ENCODE results near the gene NOTCH4. TPM values are rescaled to one million over a fixed set of nuclear protein-coding genes. Genes with fewer than 3 reads are reported as not detected.
A peak's percentile ranks its signal among the peaks of the same experiment; 100 is the strongest.
"Not testable (repeated sequence)": the region's sequence is repeated elsewhere in the genome, so short reads cannot be mapped to it uniquely, and the experiment has no call there.

Gene NOTCH4
- total and polyA plus RNA-seq, 7 donors: 1.2 to 23.0 (median 5.4) TPM

DNA sequence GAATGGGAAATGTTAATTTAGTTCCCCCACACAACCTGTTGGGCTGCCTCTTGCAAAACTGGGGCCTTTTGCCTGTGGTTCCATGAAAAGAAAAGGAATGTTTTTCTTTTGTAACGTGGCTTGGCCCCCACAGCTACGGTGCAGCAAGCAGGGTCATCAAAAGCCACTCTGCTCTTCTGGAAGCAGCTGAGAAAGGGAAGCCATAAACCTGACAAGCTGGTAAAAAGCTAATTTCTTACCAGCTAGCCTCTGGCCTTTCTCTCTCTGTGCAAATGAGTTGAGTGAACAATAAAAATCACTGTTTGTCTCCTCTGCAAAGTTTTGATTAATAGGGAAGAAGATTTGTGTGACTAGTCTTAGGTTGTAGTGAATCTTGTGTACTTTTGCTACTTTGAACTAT, 23.5 kb upstream of the NOTCH4 start:
- TF ChIP-seq EP300 (IDR thresholded peaks at IDR 0.05) (no peak), POLR2A (IDR thresholded peaks at IDR 0.05) (no peak)
- TF ChIP-seq, protein P1, sequence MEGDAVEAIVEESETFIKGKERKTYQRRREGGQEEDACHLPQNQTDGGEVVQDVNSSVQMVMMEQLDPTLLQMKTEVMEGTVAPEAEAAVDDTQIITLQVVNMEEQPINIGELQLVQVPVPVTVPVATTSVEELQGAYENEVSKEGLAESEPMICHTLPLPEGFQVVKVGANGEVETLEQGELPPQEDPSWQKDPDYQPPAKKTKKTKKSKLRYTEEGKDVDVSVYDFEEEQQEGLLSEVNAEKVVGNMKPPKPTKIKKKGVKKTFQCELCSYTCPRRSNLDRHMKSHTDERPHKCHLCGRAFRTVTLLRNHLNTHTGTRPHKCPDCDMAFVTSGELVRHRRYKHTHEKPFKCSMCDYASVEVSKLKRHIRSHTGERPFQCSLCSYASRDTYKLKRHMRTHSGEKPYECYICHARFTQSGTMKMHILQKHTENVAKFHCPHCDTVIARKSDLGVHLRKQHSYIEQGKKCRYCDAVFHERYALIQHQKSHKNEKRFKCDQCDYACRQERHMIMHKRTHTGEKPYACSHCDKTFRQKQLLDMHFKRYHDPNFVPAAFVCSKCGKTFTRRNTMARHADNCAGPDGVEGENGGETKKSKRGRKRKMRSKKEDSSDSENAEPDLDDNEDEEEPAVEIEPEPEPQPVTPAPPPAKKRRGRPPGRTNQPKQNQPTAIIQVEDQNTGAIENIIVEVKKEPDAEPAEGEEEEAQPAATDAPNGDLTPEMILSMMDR (IDR thresholded peaks at IDR 0.05): no peak
- DNase-seq: no peak

DNA sequence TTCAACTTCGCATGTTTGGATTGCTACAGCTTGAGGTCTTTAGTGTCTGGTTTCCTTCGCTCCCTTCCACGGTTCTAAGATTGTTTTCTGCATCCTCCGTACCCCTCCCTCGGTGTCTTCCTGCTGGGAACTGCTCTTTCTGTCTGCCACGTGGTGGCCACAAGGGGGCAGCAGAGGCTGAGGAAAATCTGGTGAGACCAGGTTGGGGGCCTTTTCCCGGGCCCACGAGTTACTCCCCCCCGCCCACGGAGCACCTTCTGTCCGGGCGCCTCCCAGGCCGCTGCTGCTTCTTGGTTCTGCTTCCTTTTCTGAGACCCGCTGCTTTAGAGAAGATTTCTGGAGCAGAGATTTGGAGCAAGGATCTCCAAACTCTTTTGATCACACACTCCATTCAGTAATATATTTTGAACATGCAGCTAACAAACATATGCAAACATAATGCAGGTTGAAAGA, 21.1 kb upstream of the NOTCH4 start:
- intact Hi-C loops (cut with DNase I): loop anchor here (2.0 to 10.0 kb wide), 5 partner anchors 48 to 560 kb away; no protein-coding TSS in a partner anchor
- peaks cover 0 to 13% (median 10%) of the 10 kb centered on the region in 4 donors for H3K4me1 ChIP-seq
- TF ChIP-seq, protein P1 (IDR thresholded peaks at IDR 0.05): peak; percentile 84 to 93 (median 93)
- no peak for TF ChIP-seq EP300 (IDR thresholded peaks at IDR 0.05)
- no peak for TF ChIP-seq POLR2AphosphoS5 (IDR thresholded peaks at IDR 0.05)
- TF ChIP-seq POLR2A (IDR thresholded peaks at IDR 0.05): no peak
- WGBS, 2 donors: 0 to 1% methylated on average over 14 of the region's 14 CpGs
- no peaks in the 10 kb centered on the region for H3K36me3 ChIP-seq
- peak overlapping the region in 2 of 4 donors; percentile 16 to 18 for H3K4me3 ChIP-seq
- no peaks in the 10 kb centered on the region for H3K27me3 ChIP-seq
- peak overlapping the region; percentile 37 to 67 (median 63) for H3K27ac ChIP-seq
- DNase-seq: peak; percentile 91
- no peaks in the 10 kb centered on the region for H3K9me3 ChIP-seq

More for the DNA sequence above, 23.5 kb upstream of the NOTCH4 start:
- WGBS, 2 donors: 32 to 76% methylated on average over 2 of the region's 2 CpGs
- no peak overlapping the region for H3K4me3 ChIP-seq
- no peaks in the 10 kb centered on the region for H3K9me3 ChIP-seq
- H3K27me3 ChIP-seq: no peaks in the 10 kb centered on the region
- intact Hi-C loops (cut with DNase I): loop anchor here (10.0 kb wide), 2 partner anchors 457 to 557 kb away; no protein-coding TSS in a partner anchor
- peaks cover 0 to 13% (median 10%) of the 10 kb centered on the region in 4 donors for H3K4me1 ChIP-seq
- H3K36me3 ChIP-seq: no peaks in the 10 kb centered on the region
- no peak overlapping the region for H3K27ac ChIP-seq

DNA sequence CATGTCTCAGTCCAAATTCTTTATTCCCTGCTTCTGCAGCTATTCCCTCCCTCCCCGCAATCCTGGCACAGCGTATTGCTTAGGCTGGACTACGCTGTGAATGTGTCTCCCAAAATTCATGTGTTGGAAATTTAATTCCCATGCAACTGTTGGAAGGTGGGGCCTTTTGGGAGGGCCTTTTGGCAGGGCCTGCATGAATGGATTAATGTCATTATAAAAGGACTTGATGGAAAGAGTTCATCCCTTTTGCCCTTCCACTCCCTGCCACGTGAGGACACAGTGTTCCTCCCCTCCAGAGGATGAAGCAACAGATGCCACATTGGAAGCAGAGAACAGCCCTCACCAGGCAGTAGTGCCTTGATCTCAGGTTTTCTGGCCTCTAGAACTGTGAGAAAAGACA, 20.4 kb upstream of the NOTCH4 start:
- DNase-seq: peak; percentile 76
- TF ChIP-seq EP300 (IDR thresholded peaks at IDR 0.05) (no peak), POLR2AphosphoS5 (IDR thresholded peaks at IDR 0.05) (peak; percentile 17 to 65 (median 52)), POLR2A (IDR thresholded peaks at IDR 0.05) (no peak)
- TF ChIP-seq, protein P1 (IDR thresholded peaks at IDR 0.05): no peak
- Histone ChIP-seq H3K9me3 (no peaks in the 10 kb centered on the region), H3K36me3 (no peaks in the 10 kb centered on the region), H3K27ac (peak overlapping the region; percentile 37 to 67 (median 63)), H3K4me1 (peaks cover 0 to 13% (median 10%) of the 10 kb centered on the region in 4 donors), H3K27me3 (no peaks in the 10 kb centered on the region), H3K4me3 (peak overlapping the region in 1 of 4 donors; percentile 16)
- intact Hi-C loops (cut with DNase I): loop anchor here (2.0 to 10.0 kb wide), 5 partner anchors 47 to 561 kb away; no protein-coding TSS in a partner anchor
- 74 to 84% methylated on average over 4 of the region's 4 CpGs for WGBS, 2 donors

GRCh38 chr6:32242318-32242813, 18.5 kb upstream of the NOTCH4 start:
- not testable (repeated sequence) for H3K36me3 ChIP-seq

DNA sequence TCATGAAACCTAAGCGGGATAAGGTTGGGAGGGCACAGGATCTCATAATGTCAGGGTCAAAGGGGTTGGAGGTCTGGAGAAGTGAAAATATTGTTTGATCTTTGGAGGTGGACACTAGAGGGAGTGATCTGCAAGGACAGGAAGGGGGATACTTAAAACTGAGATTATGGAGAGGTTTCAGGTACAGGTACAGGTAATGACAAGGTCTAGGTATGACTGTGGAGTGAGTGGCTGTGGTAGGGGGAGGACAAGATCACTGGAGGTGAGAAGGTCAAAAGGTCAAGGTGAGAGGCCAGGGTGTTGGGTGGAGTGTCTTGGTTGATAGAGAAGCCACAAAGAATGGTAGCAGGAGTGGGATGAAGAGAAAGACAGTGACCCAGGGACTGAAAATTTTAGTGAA, 16.8 kb upstream of the NOTCH4 start:
- no peak for TF ChIP-seq POLR2A (IDR thresholded peaks at IDR 0.05)
- TF ChIP-seq, protein P1 (IDR thresholded peaks at IDR 0.05): no peak
- TF ChIP-seq EP300 (IDR thresholded peaks at IDR 0.05): no peak
- TF ChIP-seq POLR2AphosphoS5 (IDR thresholded peaks at IDR 0.05): no peak
- intact Hi-C loops (cut with DNase I): loop anchor here (5.0 to 10.0 kb wide), 3 partner anchors 123 to 564 kb away; no protein-coding TSS in a partner anchor
- WGBS, 2 donors: 91 to 93% methylated on average over 1 of the region's 1 CpG

More at GRCh38 chr6:32242318-32242813, 18.5 kb upstream of the NOTCH4 start:
- H3K4me3 ChIP-seq, H3K9me3 ChIP-seq, DNase-seq, H3K27me3 ChIP-seq, H3K27ac ChIP-seq: not testable (repeated sequence)
- WGBS, 2 donors: 75 to 86% methylated on average over 4 of the region's 4 CpGs
- intact Hi-C loops (cut with DNase I): loop anchor here (5.0 to 10.0 kb wide), 3 partner anchors 125 to 562 kb away; no protein-coding TSS in a partner anchor
- H3K4me1 ChIP-seq: peaks cover 0 to 13% (median 10%) of the 10 kb centered on the region in 4 donors

More for the DNA sequence above, 16.8 kb upstream of the NOTCH4 start:
- Histone ChIP-seq H3K4me3 (no peak overlapping the region), H3K4me1 (peaks cover 0 to 13% (median 10%) of the 10 kb centered on the region in 4 donors), H3K27me3 (no peaks in the 10 kb centered on the region), H3K9me3 (no peaks in the 10 kb centered on the region), H3K27ac (no peak overlapping the region), H3K36me3 (no peaks in the 10 kb centered on the region)
- DNase-seq: no peak
